Measurements from ENCODE around the gene TSPAN18.

The TSPAN18 gene

DNA sequence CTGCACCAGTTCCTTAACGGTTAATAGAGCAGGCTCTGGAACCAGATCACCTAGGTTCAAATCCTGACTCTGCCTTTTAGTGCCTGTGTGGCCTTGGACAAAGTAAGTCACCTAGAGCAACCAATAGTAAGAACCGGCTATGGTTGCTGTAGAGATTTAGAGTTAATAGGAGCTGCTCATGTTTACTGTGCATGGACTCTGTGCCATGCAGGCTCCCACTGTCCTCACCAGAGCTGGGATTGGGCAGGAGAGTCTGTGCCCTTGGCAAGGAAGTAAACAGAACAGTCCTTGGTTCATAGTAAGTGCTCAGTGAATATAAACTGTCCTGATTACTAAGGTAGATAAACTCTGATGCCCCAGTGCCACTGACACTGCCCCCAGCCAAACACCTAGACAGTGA lies 225.3 kb downstream of the TSPAN18 start:
- TF ChIP-seq, protein P1, sequence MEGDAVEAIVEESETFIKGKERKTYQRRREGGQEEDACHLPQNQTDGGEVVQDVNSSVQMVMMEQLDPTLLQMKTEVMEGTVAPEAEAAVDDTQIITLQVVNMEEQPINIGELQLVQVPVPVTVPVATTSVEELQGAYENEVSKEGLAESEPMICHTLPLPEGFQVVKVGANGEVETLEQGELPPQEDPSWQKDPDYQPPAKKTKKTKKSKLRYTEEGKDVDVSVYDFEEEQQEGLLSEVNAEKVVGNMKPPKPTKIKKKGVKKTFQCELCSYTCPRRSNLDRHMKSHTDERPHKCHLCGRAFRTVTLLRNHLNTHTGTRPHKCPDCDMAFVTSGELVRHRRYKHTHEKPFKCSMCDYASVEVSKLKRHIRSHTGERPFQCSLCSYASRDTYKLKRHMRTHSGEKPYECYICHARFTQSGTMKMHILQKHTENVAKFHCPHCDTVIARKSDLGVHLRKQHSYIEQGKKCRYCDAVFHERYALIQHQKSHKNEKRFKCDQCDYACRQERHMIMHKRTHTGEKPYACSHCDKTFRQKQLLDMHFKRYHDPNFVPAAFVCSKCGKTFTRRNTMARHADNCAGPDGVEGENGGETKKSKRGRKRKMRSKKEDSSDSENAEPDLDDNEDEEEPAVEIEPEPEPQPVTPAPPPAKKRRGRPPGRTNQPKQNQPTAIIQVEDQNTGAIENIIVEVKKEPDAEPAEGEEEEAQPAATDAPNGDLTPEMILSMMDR (IDR thresholded peaks at IDR 0.05; ENCODE audit: borderline replicate concordance, control extremely low read depth, extremely low read depth, insufficient read depth, missing control alignments) = no peak
- no peak for DNase-seq (ENCODE audit: low spot score)
- in situ Hi-C loops (cut with MboI; ENCODE audit: low sequenced_read_pairs, unreplicated experiment) = no loop called here

DNA sequence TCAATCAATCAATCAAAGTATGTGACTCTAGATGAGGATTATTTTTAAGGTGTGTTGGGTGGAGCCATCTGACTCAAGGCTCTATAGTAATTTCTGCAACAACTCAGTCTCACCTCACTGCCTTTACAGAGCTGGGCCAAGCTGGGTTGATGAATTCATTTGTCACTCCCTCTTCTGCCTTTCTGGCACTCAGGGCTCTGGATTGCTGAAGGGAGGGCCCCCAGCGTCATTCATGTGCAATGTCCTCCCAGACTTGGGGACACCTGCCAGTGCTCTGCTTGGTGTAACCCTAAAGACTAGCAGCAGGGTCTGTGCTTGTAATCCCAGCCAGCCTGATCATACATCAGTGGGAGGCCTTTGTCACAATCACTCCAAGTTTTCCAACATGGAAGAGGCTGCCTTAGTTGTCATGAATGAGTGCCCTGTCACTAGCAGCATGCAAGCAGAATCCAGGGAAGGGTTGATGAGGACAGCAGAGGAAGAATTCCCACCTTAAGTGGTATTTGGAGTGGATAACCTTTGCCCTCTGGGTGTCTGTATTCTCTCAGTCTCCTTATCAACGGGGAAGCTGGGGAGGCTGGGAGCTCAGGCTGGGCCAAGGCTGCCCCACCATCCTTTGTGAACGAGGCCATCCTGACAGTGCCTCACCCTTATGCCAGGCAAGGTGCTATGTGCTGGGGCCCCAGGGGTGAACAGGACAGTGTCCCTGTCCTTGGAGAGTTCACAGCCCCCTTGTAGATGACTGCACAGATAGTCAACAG lies 225.9 kb downstream of the TSPAN18 start:
- in situ Hi-C loops (cut with MboI; ENCODE audit: low sequenced_read_pairs, unreplicated experiment) = no loop called here
- DNase-seq (ENCODE audit: low spot score) = no peak
- TF ChIP-seq, protein P1 (IDR thresholded peaks at IDR 0.05; ENCODE audit: borderline replicate concordance, control extremely low read depth, extremely low read depth, insufficient read depth, missing control alignments) = no peak

- in situ Hi-C loops (cut with MboI; ENCODE audit: low sequenced_read_pairs, unreplicated experiment) = no loop called here
- no peak for DNase-seq (ENCODE audit: low spot score)
- TF ChIP-seq, protein P1 (IDR thresholded peaks at IDR 0.05; ENCODE audit: borderline replicate concordance, control extremely low read depth, extremely low read depth, insufficient read depth, missing control alignments) = no peak
Observed at GRCh38 chr11:44954051-44954906, 227.5 kb downstream of the TSPAN18 start.

- DNase-seq (ENCODE audit: low spot score) = no peak
- TF ChIP-seq, protein P1 (IDR thresholded peaks at IDR 0.05; ENCODE audit: borderline replicate concordance, control extremely low read depth, extremely low read depth, insufficient read depth, missing control alignments) = no peak
- in situ Hi-C loops (cut with MboI; ENCODE audit: low sequenced_read_pairs, unreplicated experiment) = no loop called here
Observed at GRCh38 chr11:44955015-44955738, 228.4 kb downstream of the TSPAN18 start.

GRCh38 chr11:44957040-44957515 lies 230.3 kb downstream of the TSPAN18 start:
- in situ Hi-C loops (cut with MboI; ENCODE audit: low sequenced_read_pairs, unreplicated experiment) = no loop called here
- no peak for DNase-seq (ENCODE audit: low spot score)
- TF ChIP-seq, protein P1 (IDR thresholded peaks at IDR 0.05; ENCODE audit: borderline replicate concordance, control extremely low read depth, extremely low read depth, insufficient read depth, missing control alignments) = no peak

All from GM13976 (cell line).